Measurements from ENCODE around the gene FLOT1. TPM values are rescaled to one million over a fixed set of nuclear protein-coding genes. Genes with fewer than 3 reads are reported as not detected.

Gene FLOT1
- total and polyA plus RNA-seq, 2 donors (not counting 1 experiment from before 2014, with no cell fraction given): 71.2 to 79.4 TPM

DNA sequence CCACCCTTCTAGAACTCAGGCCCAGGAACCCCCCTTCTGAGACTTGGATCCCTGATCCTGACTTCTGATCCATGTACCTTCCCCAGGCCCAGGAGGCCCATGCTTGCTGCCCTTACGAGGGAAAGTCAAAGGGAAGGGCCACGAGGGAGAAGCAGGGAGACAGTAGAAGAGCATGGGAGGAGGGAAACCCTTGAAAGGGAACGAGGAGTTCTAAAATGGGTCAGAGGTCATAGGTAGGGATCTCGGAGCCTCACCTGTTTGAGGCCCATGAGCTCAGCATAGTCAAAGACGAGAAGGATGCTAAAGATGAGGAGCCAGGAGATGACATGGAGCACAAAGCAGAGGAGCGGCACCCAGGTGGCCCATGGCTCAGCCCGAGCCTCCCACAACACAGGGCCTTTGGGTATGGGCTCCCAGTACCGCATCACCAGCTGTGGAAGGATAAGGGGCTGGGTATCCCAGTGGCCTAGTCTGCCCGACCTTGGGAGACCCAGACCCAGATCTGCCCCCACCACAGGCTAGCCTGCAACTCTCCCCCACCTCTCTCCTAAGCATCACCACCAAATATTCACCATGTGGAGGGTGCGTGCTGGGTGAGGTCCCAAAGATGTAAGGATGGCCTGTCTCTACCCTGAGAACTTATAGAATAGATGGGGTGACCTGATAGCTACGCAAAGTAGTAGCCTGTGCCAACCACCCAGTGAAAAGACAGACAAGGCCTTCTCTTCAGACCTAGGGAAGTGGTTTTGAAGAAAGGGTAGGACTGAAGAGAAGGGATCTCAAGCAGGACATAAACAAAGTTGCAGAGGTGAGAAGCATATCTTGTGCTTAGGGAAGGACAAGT is 53.2 kb downstream of the FLOT1 start:
- peaks cover 37% of the 10 kb centered on the region for H3K79me2 ChIP-seq (ENCODE audit: control insufficient read depth, insufficient read depth, low read length)
- WGBS (ENCODE audit: insufficient coverage): 71% methylated on average over 6 of the region's 11 CpGs
- H3K27me3 ChIP-seq (replicated peaks in 1 of 4; ENCODE audit: control extremely low read depth in 1 of 4, control insufficient read depth in 3 of 4, insufficient read depth in 4 of 4, low read length in 3 of 4): no peaks in the 10 kb centered on the region
- no peak overlapping the region for H2AFZ ChIP-seq (ENCODE audit: insufficient read depth, low read depth, low read length, poor library complexity, severe bottlenecking)
- DNase-seq: peak; percentile 38
- H3K36me3 ChIP-seq (replicated peaks in 1 of 2; ENCODE audit: control extremely low read depth in 1 of 2, control insufficient read depth in 1 of 2, extremely low read depth in 1 of 2, insufficient read depth in 2 of 2, low read length in 1 of 2): peaks cover 0 to 3% of the 10 kb centered on the region in 2 experiments
- intact Hi-C loops (cut with micrococcal nuclease): no loop called here
- Mint-ChIP-seq H3K27me3 (no peaks in the 10 kb centered on the region), H3K27ac (peak overlapping the region; percentile 99), H3K4me1 (peaks cover 60% of the 10 kb centered on the region), H3K9me3 (ENCODE audit: insufficient read depth) (no peaks in the 10 kb centered on the region), H3K4me3 (peak overlapping the region; percentile 97)
- H3K4me2 ChIP-seq (replicated peaks; ENCODE audit: low read depth, low read length, poor library complexity, severe bottlenecking): peak overlapping the region; percentile 100
- peaks cover 30% of the 10 kb centered on the region for H4K20me1 ChIP-seq (ENCODE audit: control insufficient read depth, insufficient read depth, low read length, poor library complexity, severe bottlenecking)
- peak overlapping the region; percentile 93 to 97 for H3K27ac ChIP-seq (ENCODE audit: low read length in 2 of 2)
- ATAC-seq (ENCODE audit: low read depth): no peak
- no peaks in the 10 kb centered on the region for H3K9me3 ChIP-seq (ENCODE audit: control extremely low read depth in 1 of 3, control insufficient read depth in 2 of 3, insufficient read depth in 1 of 3, low read length in 2 of 3)
- CTCF ChIA-PET: interaction anchor here (0.9 to 8.9 kb wide), 8 partner anchors 10 to 74 kb away, joined by 3 to 151 read pairs (median 5); partner anchors contain the start of genes DHX16, MDC1, MRPS18B and TUBB
- POLR2A ChIA-PET: interaction anchor here (0.9 to 3.2 kb wide), 7 partner anchors 9 to 133 kb away, joined by 3 to 45 read pairs (median 6); partner anchors contain the start of genes DHX16, GNL1, MDC1 and TUBB
- TF ChIP-seq, protein P1, sequence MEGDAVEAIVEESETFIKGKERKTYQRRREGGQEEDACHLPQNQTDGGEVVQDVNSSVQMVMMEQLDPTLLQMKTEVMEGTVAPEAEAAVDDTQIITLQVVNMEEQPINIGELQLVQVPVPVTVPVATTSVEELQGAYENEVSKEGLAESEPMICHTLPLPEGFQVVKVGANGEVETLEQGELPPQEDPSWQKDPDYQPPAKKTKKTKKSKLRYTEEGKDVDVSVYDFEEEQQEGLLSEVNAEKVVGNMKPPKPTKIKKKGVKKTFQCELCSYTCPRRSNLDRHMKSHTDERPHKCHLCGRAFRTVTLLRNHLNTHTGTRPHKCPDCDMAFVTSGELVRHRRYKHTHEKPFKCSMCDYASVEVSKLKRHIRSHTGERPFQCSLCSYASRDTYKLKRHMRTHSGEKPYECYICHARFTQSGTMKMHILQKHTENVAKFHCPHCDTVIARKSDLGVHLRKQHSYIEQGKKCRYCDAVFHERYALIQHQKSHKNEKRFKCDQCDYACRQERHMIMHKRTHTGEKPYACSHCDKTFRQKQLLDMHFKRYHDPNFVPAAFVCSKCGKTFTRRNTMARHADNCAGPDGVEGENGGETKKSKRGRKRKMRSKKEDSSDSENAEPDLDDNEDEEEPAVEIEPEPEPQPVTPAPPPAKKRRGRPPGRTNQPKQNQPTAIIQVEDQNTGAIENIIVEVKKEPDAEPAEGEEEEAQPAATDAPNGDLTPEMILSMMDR (IDR thresholded peaks at IDR 0.05): no peak
- no peak for TF ChIP-seq EZH2 (IDR thresholded peaks at IDR 0.05; ENCODE audit: borderline replicate concordance, insufficient read depth, low read depth, low read length, poor library complexity, severe bottlenecking)
- peak overlapping the region; percentile 98 for H3K9ac ChIP-seq (ENCODE audit: low read length)
- peak overlapping the region; percentile 11 to 100 (median 91) for H3K4me3 ChIP-seq (ENCODE audit: control extremely low read depth in 1 of 5, extremely low read depth in 1 of 5, insufficient read depth in 1 of 5, low read depth in 2 of 5, low read length in 4 of 5)
- H3K4me1 ChIP-seq (ENCODE audit: control insufficient read depth in 2 of 2, insufficient read depth in 2 of 2, low read length in 2 of 2): peaks cover 36 to 43% of the 10 kb centered on the region in 2 donors

Measured in B cell (primary cell).